H1 (cell line): ENCODE results near the gene PTGDR2.

Experiments
- BCL11A ChIP-seq, 2 experiments: IDR thresholded peaks; one replicate each; pipeline ENCODE4 v1.6.1; 2011; ENCODE audit warnings: low read depth in 2 of 2, low read length in 2 of 2, mild to moderate bottlenecking in 2 of 2
- E2F6 ChIP-seq: IDR thresholded peaks from 2 replicates; pipeline ENCODE4 v1.6.1; 2012; ENCODE audit warnings: inconsistent platforms
- FOSL1 ChIP-seq: IDR thresholded peaks from 2 replicates; pipeline ENCODE4 v1.6.1; 2011; ENCODE audit warnings: mild to moderate bottlenecking, low read depth, low read length, moderate library complexity; ENCODE audit not compliant: insufficient read depth
- GABPA ChIP-seq: IDR thresholded peaks from 2 replicates; pipeline ENCODE4 v1.6.1; 2011; ENCODE audit warnings: mild to moderate bottlenecking, low read length, moderate library complexity, borderline replicate concordance; ENCODE audit not compliant: insufficient read depth
- POLR2A ChIP-seq, 2 experiments: IDR thresholded peaks; 1 replicate in 1 of 2; 2 replicates in 1 of 2; pipeline ENCODE4 v1.6.1; 2011; ENCODE audit warnings: low read depth in 2 of 2, low read length in 2 of 2, mild to moderate bottlenecking in 2 of 2; ENCODE audit errors: control extremely low read depth in 1 of 2
- POLR2AphosphoS5 ChIP-seq: IDR thresholded peaks from 2 replicates; pipeline ENCODE4 v1.6.1; 2011; ENCODE audit warnings: low read depth, low read length
- SP2 ChIP-seq: IDR thresholded peaks from 2 replicates; pipeline ENCODE4 v1.6.1; 2012; ENCODE audit warnings: mild to moderate bottlenecking, low read length, inconsistent platforms
- TF ChIP-seq, protein P1 (sequence below), 3 experiments: IDR thresholded peaks; 1 replicate in 2 of 3; 2 replicates in 1 of 3; pipeline versions ENCODE4 v1.5.1 to v1.6.1; 2011; ENCODE audit warnings: low read length in 3 of 3, mild to moderate bottlenecking in 3 of 3, inconsistent platforms in 2 of 3, low read depth in 1 of 3, moderate library complexity in 1 of 3; ENCODE audit not compliant: insufficient read depth in 1 of 3; ENCODE audit errors: control extremely low read depth in 1 of 3

- TF ChIP-seq, protein P1, sequence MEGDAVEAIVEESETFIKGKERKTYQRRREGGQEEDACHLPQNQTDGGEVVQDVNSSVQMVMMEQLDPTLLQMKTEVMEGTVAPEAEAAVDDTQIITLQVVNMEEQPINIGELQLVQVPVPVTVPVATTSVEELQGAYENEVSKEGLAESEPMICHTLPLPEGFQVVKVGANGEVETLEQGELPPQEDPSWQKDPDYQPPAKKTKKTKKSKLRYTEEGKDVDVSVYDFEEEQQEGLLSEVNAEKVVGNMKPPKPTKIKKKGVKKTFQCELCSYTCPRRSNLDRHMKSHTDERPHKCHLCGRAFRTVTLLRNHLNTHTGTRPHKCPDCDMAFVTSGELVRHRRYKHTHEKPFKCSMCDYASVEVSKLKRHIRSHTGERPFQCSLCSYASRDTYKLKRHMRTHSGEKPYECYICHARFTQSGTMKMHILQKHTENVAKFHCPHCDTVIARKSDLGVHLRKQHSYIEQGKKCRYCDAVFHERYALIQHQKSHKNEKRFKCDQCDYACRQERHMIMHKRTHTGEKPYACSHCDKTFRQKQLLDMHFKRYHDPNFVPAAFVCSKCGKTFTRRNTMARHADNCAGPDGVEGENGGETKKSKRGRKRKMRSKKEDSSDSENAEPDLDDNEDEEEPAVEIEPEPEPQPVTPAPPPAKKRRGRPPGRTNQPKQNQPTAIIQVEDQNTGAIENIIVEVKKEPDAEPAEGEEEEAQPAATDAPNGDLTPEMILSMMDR (IDR thresholded peaks at IDR 0.05; ENCODE audit: control extremely low read depth in 1 of 3, insufficient read depth in 1 of 3, low read depth in 1 of 3, low read length in 3 of 3), result no peak
- TF ChIP-seq POLR2AphosphoS5 (no peak), SP2 (no peak), GABPA (no peak), BCL11A (IDR thresholded peaks at IDR 0.05; ENCODE audit: low read depth in 2 of 2, low read length in 2 of 2) (no peak), POLR2A (IDR thresholded peaks at IDR 0.05; ENCODE audit: control extremely low read depth in 1 of 2, low read depth in 2 of 2, low read length in 2 of 2) (no peak), FOSL1 (no peak), E2F6 (no peak)
Observed at GRCh38 chr11:60895687-60896086, 39.9 kb upstream of the PTGDR2 start.
